HCT116 (cell line): ENCODE measurements around the gene ALDH4A1.

Experiments used
- CTCF ChIP-seq, 3 experiments: fragments of 200-600 bp in 1 of 3; sonication (generic) in 1 of 3; IDR thresholded peaks in 2 of 3; conservative IDR thresholded peaks in 1 of 3; 2 replicates each; pipeline ENCODE4 v1.5.1; 2012 to 2017; ENCODE audit warnings: low read depth in 2 of 3, low read length in 2 of 3, antibody characterized with exemption in 1 of 3, borderline replicate concordance in 1 of 3, control low read depth in 1 of 3, mild to moderate bottlenecking in 1 of 3, mixed read lengths in 1 of 3, mixed run types in 1 of 3, moderate library complexity in 1 of 3; ENCODE audit not compliant: insufficient read depth in 1 of 3
- EZH2 ChIP-seq: fragments of 200-600 bp; sonication (generic); IDR thresholded peaks from 2 replicates; pipeline ENCODE4 v1.6.1; 2017; ENCODE audit warnings: antibody characterized with exemption, mixed run types
- POLR2A ChIP-seq: IDR thresholded peaks from 2 replicates; pipeline ENCODE4 v1.7.0; 2011; ENCODE audit warnings: borderline replicate concordance; ENCODE audit not compliant: insufficient read depth, insufficient read length; ENCODE audit errors: extremely low read depth
- POLR2AphosphoS5 ChIP-seq: IDR thresholded peaks from 2 replicates; pipeline ENCODE4 v1.6.1; 2011; ENCODE audit warnings: mild to moderate bottlenecking, low read depth, low read length, moderate library complexity
- SRF ChIP-seq: IDR thresholded peaks from 2 replicates; pipeline ENCODE4 v1.6.1; 2012; ENCODE audit warnings: low read depth
- ZFX ChIP-seq: fragments of 450-650 bp; IDR thresholded peaks from 2 replicates; pipeline ENCODE4 v1.6.1; 2017

DNA sequence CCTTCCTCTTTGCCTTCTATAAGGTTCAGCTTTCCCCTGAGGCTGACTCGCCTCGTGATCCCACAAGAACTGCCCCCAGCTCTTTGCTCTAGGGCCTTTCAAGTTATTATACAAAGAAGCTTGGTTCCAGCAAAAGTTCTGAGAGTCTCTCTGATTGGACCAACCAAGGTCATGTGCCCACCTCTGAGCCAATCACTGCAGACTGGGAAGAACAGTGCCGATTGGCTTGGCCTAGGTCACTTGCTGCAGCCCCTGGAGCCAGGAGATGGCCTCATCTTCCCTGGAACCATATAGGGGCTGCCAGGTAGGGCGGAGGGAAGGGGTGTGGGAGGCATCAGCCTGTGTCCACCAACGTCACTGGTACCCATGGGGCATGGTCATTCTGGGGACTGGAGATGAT, 65.7 kb downstream of the ALDH4A1 start:
- TF ChIP-seq SRF (no peak), CTCF (IDR thresholded peaks at IDR 0.05 in 2 of 3, conservative IDR thresholded peaks at IDR 0.05 in 1 of 3; ENCODE audit: borderline replicate concordance in 1 of 3, insufficient read depth in 1 of 3, low read depth in 2 of 3, low read length in 2 of 3) (no peak), EZH2 (no peak), POLR2A (no peak), POLR2AphosphoS5 (no peak), ZFX (no peak)
